ENCODE results near the gene EPB41. TPM values are rescaled to one million over a fixed set of nuclear protein-coding genes. Genes with fewer than 3 reads are reported as not detected.

The EPB41 gene
- total and polyA plus RNA-seq, 4 donors, result 10.7 to 189 (median 38.1) TPM

DNA sequence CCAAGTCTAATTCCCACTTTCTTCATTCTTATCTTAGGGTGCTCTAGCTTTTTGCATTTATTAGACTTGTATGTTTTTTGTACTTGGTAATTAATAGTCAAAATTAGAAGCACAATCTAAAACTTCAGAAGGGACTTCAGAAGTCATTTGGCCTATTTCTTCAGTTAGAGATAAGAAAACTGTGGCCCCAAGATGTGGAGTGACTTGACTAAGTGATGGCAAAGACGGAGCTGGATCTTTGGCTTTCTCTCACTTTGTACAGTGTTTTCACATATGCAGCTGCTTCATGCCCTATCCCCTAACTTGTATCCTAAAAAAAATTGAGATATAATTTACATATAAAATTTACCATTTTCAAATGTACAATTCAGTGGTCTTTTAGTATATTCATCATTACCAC lies 21.7 kb downstream of the EPB41 start:
- 95% methylated on average over 1 of the region's 1 CpG for WGBS
- Histone ChIP-seq H3K4me1 (ENCODE audit: control insufficient read depth in 4 of 4, insufficient read depth in 4 of 4, low read length in 3 of 4) (no peaks in the 10 kb centered on the region), H3K9ac (ENCODE audit: low read depth in 1 of 2, low read length in 2 of 2) (no peak overlapping the region), H3K4me3 (ENCODE audit: low read depth in 1 of 3, low read length in 3 of 3) (no peak overlapping the region), H3K27me3 (ENCODE audit: control insufficient read depth in 4 of 4, insufficient read depth in 4 of 4, low read length in 3 of 4) (no peaks in the 10 kb centered on the region), H3K27ac (ENCODE audit: low read depth in 1 of 2, low read length in 2 of 2) (no peak overlapping the region), H3K36me3 (ENCODE audit: control insufficient read depth in 4 of 4, insufficient read depth in 3 of 4, low read depth in 1 of 4, low read length in 3 of 4) (no peaks in the 10 kb centered on the region), H3K9me3 (ENCODE audit: control insufficient read depth in 4 of 4, low read length in 3 of 4) (peaks cover 0 to 3% (median 2%) of the 10 kb centered on the region in 4 donors)
- DNase-seq (ENCODE audit: low spot score), result no peak
- TF ChIP-seq JUND (IDR thresholded peaks at IDR 0.05) (no peak), GABPA (IDR thresholded peaks at IDR 0.05 in 1 of 2, conservative IDR thresholded peaks at IDR 0.05 in 1 of 2) (no peak), EGR1 (IDR thresholded peaks at IDR 0.05; ENCODE audit: low read depth in 2 of 2) (no peak), HNF4G (IDR thresholded peaks at IDR 0.05) (no peak), TAF1 (conservative IDR thresholded peaks at IDR 0.05) (no peak), HNF4A (conservative IDR thresholded peaks at IDR 0.05) (no peak), FOXA2 (IDR thresholded peaks at IDR 0.05) (no peak), RXRA (IDR thresholded peaks at IDR 0.05) (no peak), RAD21 (IDR thresholded peaks at IDR 0.05) (no peak), FOXA1 (IDR thresholded peaks at IDR 0.05) (no peak)
- TF ChIP-seq, protein P1, sequence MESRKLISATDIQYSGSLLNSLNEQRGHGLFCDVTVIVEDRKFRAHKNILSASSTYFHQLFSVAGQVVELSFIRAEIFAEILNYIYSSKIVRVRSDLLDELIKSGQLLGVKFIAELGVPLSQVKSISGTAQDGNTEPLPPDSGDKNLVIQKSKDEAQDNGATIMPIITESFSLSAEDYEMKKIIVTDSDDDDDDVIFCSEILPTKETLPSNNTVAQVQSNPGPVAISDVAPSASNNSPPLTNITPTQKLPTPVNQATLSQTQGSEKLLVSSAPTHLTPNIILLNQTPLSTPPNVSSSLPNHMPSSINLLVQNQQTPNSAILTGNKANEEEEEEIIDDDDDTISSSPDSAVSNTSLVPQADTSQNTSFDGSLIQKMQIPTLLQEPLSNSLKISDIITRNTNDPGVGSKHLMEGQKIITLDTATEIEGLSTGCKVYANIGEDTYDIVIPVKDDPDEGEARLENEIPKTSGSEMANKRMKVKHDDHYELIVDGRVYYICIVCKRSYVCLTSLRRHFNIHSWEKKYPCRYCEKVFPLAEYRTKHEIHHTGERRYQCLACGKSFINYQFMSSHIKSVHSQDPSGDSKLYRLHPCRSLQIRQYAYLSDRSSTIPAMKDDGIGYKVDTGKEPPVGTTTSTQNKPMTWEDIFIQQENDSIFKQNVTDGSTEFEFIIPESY (IDR thresholded peaks at IDR 0.05), result no peak
- TF ChIP-seq, protein P2, sequence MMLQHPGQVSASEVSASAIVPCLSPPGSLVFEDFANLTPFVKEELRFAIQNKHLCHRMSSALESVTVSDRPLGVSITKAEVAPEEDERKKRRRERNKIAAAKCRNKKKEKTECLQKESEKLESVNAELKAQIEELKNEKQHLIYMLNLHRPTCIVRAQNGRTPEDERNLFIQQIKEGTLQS (IDR thresholded peaks at IDR 0.05), result no peak
- TF ChIP-seq, protein P3, sequence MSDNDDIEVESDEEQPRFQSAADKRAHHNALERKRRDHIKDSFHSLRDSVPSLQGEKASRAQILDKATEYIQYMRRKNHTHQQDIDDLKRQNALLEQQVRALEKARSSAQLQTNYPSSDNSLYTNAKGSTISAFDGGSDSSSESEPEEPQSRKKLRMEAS (IDR thresholded peaks at IDR 0.05), result no peak
- TF ChIP-seq, protein P4, sequence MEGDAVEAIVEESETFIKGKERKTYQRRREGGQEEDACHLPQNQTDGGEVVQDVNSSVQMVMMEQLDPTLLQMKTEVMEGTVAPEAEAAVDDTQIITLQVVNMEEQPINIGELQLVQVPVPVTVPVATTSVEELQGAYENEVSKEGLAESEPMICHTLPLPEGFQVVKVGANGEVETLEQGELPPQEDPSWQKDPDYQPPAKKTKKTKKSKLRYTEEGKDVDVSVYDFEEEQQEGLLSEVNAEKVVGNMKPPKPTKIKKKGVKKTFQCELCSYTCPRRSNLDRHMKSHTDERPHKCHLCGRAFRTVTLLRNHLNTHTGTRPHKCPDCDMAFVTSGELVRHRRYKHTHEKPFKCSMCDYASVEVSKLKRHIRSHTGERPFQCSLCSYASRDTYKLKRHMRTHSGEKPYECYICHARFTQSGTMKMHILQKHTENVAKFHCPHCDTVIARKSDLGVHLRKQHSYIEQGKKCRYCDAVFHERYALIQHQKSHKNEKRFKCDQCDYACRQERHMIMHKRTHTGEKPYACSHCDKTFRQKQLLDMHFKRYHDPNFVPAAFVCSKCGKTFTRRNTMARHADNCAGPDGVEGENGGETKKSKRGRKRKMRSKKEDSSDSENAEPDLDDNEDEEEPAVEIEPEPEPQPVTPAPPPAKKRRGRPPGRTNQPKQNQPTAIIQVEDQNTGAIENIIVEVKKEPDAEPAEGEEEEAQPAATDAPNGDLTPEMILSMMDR (IDR thresholded peaks at IDR 0.05; ENCODE audit: low read depth, low read length, missing input control), result no peak
- TF ChIP-seq, protein P5, sequence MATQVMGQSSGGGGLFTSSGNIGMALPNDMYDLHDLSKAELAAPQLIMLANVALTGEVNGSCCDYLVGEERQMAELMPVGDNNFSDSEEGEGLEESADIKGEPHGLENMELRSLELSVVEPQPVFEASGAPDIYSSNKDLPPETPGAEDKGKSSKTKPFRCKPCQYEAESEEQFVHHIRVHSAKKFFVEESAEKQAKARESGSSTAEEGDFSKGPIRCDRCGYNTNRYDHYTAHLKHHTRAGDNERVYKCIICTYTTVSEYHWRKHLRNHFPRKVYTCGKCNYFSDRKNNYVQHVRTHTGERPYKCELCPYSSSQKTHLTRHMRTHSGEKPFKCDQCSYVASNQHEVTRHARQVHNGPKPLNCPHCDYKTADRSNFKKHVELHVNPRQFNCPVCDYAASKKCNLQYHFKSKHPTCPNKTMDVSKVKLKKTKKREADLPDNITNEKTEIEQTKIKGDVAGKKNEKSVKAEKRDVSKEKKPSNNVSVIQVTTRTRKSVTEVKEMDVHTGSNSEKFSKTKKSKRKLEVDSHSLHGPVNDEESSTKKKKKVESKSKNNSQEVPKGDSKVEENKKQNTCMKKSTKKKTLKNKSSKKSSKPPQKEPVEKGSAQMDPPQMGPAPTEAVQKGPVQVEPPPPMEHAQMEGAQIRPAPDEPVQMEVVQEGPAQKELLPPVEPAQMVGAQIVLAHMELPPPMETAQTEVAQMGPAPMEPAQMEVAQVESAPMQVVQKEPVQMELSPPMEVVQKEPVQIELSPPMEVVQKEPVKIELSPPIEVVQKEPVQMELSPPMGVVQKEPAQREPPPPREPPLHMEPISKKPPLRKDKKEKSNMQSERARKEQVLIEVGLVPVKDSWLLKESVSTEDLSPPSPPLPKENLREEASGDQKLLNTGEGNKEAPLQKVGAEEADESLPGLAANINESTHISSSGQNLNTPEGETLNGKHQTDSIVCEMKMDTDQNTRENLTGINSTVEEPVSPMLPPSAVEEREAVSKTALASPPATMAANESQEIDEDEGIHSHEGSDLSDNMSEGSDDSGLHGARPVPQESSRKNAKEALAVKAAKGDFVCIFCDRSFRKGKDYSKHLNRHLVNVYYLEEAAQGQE (IDR thresholded peaks at IDR 0.05), result no peak

DNA sequence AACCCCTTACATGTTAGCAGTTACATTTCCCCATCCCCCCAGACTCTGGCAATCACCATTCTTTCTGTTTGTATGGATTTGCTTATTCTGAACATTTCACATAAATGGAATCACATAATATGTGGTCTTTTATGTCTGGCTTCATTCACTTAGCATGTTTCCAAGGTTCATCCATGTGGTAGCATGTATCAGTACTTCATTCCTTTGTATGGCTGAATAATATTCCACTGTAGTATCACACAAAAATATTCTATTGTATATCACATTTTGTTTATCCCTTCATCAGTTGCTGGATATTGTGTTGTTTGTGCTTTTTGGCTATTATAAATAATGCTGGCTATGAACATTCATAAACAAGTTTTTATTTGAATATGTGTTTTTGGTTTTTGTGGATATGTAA lies 22.2 kb downstream of the EPB41 start:
- H3K4me1 ChIP-seq (ENCODE audit: control insufficient read depth in 4 of 4, insufficient read depth in 4 of 4, low read length in 3 of 4), result no peaks in the 10 kb centered on the region
- TF ChIP-seq, protein P1 (IDR thresholded peaks at IDR 0.05), result no peak
- TF ChIP-seq, protein P5 (IDR thresholded peaks at IDR 0.05), result no peak
- TF ChIP-seq, protein P4 (IDR thresholded peaks at IDR 0.05; ENCODE audit: low read depth, low read length, missing input control), result no peak
- TF ChIP-seq EGR1 (IDR thresholded peaks at IDR 0.05; ENCODE audit: low read depth in 2 of 2) (no peak), YY1 (IDR thresholded peaks at IDR 0.05) (no peak)

More for the DNA sequence above, 22.2 kb downstream of the EPB41 start:
- DNase-seq (ENCODE audit: low spot score), result no peak
- Histone ChIP-seq H3K9ac (ENCODE audit: low read depth in 1 of 2, low read length in 2 of 2) (no peak overlapping the region), H3K4me3 (ENCODE audit: low read depth in 1 of 3, low read length in 3 of 3) (no peak overlapping the region), H3K27ac (ENCODE audit: low read depth in 1 of 2, low read length in 2 of 2) (no peak overlapping the region), H3K27me3 (ENCODE audit: control insufficient read depth in 4 of 4, insufficient read depth in 4 of 4, low read length in 3 of 4) (no peaks in the 10 kb centered on the region), H3K9me3 (ENCODE audit: control insufficient read depth in 4 of 4, low read length in 3 of 4) (peaks cover 0 to 3% (median 2%) of the 10 kb centered on the region in 4 donors), H3K36me3 (ENCODE audit: control insufficient read depth in 4 of 4, insufficient read depth in 3 of 4, low read depth in 1 of 4, low read length in 3 of 4) (no peaks in the 10 kb centered on the region)

Measured in liver (tissue), 9 donors.